NCI-H774 (cell line): ENCODE results near the gene PRSS16.
"Not testable (repeated sequence)": the region's sequence is repeated elsewhere in the genome, so short reads cannot be mapped to it uniquely, and the experiment has no call there.

ENCODE experiments used
- DNase-seq: peaks from one replicate; lab custom pipeline; 2025; lab: John Stamatoyannopoulos, UW

Gene PRSS16

GRCh38 chr6:27248783-27249182 lies 1.3 kb downstream of the PRSS16 start:
- DNase-seq = no peak

GRCh38 chr6:27250277-27251111 lies 3.0 kb downstream of the PRSS16 start:
- DNase-seq = peak; percentile 9

GRCh38 chr6:27251112-27251605 lies 3.7 kb downstream of the PRSS16 start:
- DNase-seq = peak; percentile 92

- peak; percentile 88 for DNase-seq
Observed at GRCh38 chr6:27251606-27252251, 4.2 kb downstream of the PRSS16 start.

- DNase-seq = no peak
Observed at GRCh38 chr6:27254566-27254965, 7.1 kb downstream of the PRSS16 start.

- DNase-seq = no peak
Observed at GRCh38 chr6:27255866-27256265, 8.4 kb downstream of the PRSS16 start.

GRCh38 chr6:27260369-27260768 lies 12.9 kb downstream of the PRSS16 start:
- DNase-seq = no peak

- DNase-seq = no peak
Observed at GRCh38 chr6:27260836-27261375, 13.4 kb downstream of the PRSS16 start.

GRCh38 chr6:27263886-27264285 lies 16.4 kb downstream of the PRSS16 start:
- DNase-seq = no peak

- not testable (repeated sequence) for DNase-seq
Observed at GRCh38 chr6:27267003-27267402, 19.5 kb downstream of the PRSS16 start.

GRCh38 chr6:27267857-27268434 lies 20.4 kb downstream of the PRSS16 start:
- no peak for DNase-seq

GRCh38 chr6:27268803-27269202 lies 21.3 kb downstream of the PRSS16 start:
- no peak for DNase-seq

- no peak for DNase-seq
Observed at GRCh38 chr6:27273783-27274182, 26.3 kb downstream of the PRSS16 start.

- DNase-seq = no peak
Observed at GRCh38 chr6:27275025-27275956, 27.8 kb downstream of the PRSS16 start.

- no peak for DNase-seq
Observed at GRCh38 chr6:27279513-27280063, 32.1 kb downstream of the PRSS16 start.

- peak; percentile 29 for DNase-seq
Observed at GRCh38 chr6:27280064-27280539, 32.6 kb downstream of the PRSS16 start.

GRCh38 chr6:27280540-27281000 lies 33.1 kb downstream of the PRSS16 start:
- DNase-seq = no peak

GRCh38 chr6:27281105-27281539 lies 33.6 kb downstream of the PRSS16 start:
- DNase-seq = peak; percentile 26

GRCh38 chr6:27281569-27281968 lies 34.1 kb downstream of the PRSS16 start:
- no peak for DNase-seq

GRCh38 chr6:27283279-27283678 lies 35.8 kb downstream of the PRSS16 start:
- DNase-seq = no peak

- DNase-seq = no peak
Observed at GRCh38 chr6:27286141-27286540, 38.6 kb downstream of the PRSS16 start.
